ENCODE results near the gene PACS2.
A peak's percentile ranks its signal among the peaks of the same experiment; 100 is the strongest.
"Not testable (repeated sequence)": the region's sequence is repeated elsewhere in the genome, so short reads cannot be mapped to it uniquely, and the experiment has no call there.

Gene PACS2

DNA sequence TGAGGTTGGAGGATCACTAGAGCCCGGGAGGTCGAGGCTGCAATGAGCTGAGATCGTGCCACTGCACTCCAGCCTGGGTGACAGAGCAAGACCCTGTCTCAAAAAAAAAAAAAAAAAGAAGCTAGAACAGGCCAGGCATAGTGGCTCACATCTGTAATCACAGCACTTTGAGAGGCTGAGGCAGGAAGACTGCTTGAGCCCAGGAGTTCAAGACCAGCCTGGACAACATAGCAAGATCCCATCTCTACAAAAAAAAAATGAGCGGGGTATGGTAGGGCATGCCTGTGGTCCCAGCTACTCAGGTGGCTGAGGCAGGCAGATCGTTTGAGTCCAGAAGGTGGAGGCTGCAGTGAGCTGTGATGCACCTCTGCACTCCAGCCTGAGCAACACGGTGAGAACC lies 25.6 kb upstream of the PACS2 start:
- not testable (repeated sequence) for DNase-seq

- no peak for DNase-seq
Observed at GRCh38 chr14:105290621-105291346, 23.8 kb upstream of the PACS2 start.

DNA sequence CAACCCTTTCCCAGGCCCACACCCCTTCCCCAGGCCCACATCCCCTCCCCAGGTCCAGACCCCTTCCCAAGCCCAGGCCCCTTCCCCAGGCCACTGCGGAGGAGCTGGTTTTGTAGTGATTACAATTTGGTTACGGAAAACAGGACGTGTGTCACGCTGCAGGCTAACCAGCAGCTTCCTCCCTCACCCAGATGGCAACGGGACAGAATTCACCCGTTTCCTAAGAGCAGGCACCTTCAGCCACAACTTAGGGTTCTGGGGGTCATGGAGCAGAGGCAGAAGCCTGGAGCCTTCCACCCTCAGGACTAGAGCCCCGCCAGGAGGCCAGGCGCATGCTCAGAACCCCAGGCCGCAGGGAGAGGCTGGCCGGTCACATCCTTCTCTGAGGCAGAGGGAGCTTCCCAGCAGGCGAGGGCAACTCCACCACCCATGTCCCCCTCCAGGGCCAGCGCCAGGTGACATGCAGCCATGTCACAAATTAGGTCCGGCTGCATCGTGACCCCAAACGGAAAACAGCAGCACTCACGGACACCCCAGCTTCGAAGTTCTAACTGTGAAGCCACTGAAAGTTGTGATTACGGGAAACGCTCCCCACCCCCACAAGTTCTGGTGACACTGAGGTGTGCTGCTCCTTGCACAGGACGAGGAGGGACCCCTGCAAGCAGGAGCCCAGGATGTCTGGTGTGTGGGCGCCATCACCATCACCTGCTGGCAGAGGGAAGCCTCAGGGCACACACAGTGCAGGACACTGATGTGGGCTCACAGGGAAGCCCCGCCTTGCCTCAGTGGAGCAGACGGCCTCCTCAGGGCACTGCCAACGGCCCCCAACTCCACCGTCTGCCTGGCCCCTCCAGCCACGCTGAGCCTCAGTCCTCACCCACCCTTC lies 21.5 kb upstream of the PACS2 start:
- no peak for DNase-seq

DNA sequence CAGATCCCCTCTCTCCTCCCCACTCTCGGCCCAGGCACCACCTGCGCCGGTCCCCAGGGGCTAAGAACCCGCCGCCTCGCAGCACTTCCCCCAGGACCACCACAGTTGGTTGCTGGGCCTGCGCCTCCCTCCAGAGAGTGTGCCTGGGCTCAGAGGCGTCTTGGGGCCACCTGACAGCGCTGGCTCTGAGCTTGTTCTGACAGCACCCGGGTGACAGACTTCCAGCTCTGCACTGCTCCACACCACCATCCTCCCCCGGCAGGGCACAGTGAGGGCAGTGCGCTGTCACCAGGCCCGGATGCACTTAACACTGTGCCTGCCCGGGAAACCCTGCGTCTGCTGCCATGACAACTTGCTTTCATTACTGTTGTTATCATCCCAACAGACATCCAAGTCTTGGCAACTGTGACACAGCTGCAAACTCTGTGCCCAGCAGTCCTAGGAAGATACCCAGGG lies 20.4 kb upstream of the PACS2 start:
- peak; percentile 45 for DNase-seq

- DNase-seq, result not testable (repeated sequence)
Observed at GRCh38 chr14:105297311-105297710, 17.2 kb upstream of the PACS2 start.

DNA sequence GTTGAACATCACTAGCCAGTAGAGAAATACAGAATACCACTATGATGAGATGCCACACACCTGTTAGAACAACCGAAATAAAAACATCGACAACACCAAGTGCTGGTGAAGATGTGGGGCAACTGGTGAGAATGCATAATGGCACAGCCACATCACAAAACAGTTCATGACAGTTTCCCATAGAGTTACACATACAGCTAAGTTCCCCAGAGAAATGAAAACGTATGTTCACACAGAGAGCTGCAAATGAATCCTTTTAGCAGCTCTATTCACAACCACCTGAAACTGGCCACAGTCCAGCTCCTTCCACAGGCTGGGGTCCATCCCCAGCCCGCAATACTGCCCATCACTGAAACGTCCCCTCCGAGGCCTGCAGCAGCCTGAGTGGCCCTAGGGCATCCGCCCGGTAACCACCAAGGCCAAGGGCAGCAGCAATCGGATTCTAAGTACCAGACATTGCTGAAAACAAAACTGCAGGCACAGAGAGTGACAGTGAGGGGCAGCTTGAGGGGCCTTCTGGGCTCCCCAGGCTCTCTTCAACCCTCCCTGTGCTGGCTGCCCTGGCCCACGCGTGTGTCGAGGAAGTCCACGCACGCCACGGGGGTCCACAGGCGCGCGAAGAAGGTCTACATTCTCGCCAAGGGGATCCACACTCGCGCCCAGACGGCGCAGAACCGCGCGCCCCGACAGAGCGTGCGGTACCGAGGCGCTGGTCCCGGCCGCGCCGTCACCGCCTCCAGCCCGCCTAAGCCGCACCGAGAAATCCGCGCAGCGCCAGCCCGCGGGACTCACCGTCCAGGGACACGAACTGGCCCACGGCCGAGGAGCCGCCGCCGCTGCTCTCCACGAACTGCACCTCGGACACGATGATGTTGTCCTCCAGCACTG lies 14.7 kb upstream of the PACS2 start:
- DNase-seq, result no peak

DNA sequence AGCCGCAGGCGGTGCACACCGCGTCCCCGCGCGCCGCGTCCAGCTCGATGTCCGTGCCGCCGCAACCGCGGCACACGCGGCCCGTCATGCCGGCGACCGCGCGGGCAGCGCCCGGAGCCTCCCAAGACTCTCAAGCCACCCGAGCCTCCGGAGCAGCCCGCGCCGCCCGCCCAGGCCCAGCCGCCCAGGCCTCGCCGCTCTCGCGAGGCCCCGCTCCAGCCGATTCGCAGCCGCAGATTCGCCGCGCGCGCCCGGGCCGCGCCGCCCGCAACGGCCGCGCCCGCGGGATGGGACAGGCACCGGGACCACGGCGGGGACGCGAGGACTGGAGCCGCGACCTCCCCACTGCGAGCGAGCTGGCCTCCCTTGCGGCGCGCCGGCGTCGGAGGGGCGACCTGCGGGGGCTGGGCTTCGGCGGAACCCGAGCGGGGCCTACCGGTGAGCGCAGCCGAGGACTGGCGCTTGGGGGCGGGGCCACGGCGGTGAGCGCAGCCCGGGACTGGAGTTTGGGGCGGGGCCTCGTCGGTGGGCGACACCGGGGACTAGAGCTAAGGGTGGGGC lies 13.9 kb upstream of the PACS2 start, which contains the start of gene BRF1:
Gene BRF1 (minus strand): TSS at position 460 of the 561 bp plus-strand sequence. CDS start 372 bp downstream, at position 88.
- DNase-seq, result peak; percentile 85

DNA sequence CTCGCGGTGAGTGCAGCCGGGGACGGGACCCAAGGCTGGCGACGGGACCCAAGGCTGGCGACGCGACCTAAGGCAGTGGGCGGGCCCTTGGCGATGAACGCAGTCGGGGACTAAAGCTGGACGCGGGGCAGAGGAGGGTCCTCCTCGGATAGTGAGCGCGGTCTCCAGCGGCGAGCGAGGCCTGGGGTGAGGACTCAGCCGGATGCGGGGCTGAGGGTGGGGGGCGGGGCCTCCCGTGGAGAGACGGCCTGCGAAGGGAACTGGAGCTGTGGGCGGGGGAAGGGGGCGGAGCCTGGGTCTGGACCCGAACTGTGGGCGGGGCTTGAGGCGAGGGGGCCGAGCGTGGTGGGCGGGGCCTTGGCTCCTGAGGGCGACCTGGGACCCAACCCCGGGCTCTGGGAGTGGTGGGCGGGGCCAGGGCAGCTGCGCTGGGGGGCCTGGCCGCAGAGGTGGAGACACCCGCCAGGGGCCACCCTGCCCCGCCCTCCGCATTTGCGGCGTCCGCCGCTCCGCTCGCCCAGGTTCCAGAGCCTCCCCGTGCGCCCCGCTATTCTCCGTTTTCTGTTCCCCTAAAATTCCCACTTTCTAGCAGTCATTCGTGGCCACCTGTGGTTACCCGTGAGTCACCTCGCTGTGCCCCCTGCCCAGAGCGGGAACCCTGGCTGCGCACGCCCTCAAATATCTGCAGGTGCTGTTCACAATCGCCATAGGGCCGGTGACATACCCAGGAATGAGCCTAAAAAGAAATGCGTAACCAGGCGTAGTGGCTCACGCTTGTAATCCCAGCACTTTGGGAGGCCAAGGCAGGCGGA lies 13.2 kb upstream of the PACS2 start:
- peak; percentile 93 for DNase-seq

- not testable (repeated sequence) for DNase-seq
Observed at GRCh38 chr14:105301915-105302249, 12.7 kb upstream of the PACS2 start.

DNA sequence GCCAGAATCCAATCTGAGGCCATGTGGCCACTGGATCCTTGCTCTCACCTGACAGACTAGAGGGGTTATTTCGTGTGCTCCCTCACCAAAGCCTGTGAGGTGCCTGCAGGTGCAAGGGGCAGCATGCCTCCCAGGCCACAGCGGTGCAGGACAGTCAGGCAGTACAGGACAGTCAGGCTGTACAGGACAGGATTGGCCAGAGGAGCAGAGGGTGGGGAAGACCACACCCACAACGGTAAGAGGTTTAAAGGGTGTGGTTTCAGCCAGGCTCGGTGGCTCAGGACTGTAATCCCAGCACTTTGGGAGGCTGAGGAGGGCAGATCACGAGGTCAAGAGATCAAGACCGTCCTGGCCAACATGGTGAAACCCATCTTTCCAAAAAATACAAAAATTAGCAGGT lies 10.6 kb upstream of the PACS2 start:
- no peak for DNase-seq

- no peak for DNase-seq
Observed at GRCh38 chr14:105304565-105304964, 10.0 kb upstream of the PACS2 start.

DNA sequence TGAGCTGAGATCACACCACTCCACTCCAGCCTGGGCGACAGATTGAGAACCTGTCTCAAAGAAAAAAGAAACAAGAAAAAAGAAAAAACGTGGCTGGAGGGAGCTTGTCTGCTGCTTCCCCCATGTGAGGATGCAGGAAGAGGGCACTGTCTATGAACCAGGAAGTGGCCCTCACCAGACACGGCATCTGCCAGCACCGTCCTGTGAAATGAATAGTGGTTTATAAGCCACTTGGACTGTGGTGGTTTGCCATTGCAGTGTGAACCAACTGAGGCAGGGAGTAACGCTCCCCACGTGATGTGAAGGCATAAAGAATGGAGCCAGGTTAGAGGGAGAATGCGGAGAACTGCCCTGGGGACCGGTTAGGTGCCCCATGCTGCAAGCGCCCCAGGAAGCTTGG lies 9.2 kb upstream of the PACS2 start:
- no peak for DNase-seq

DNA sequence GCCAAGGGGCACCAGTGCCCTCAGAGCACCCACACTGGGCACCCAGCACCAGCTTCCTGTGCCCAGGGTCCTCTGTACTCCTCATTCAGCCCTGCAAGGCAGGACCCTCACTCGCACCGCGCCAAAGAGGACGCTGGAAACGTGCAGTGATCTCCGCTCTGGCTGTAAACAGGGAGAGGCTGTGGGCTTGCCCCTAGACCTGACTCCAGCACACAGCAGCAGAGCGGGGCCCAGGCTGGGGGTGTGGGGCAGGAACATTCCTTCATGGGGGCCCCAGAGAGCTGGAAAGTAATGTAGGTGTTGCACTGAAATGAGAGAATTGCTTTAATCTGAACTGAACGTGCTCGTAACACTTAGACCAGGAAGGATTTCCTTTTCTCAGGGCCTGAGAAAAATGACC lies 8.8 kb upstream of the PACS2 start:
- DNase-seq, result no peak

GRCh38 chr14:105307052-105307727 lies 7.4 kb upstream of the PACS2 start:
- no peak for DNase-seq

GRCh38 chr14:105309371-105309770 lies 5.2 kb upstream of the PACS2 start:
- no peak for DNase-seq

- no peak for DNase-seq
Observed at GRCh38 chr14:105311838-105312237, 2.7 kb upstream of the PACS2 start.

GRCh38 chr14:105312973-105313372 lies 1.6 kb upstream of the PACS2 start:
- peak; percentile 67 for DNase-seq

GRCh38 chr14:105313381-105314286 lies 914 bp upstream of the PACS2 start:
- DNase-seq, result peak; percentile 48

DNA sequence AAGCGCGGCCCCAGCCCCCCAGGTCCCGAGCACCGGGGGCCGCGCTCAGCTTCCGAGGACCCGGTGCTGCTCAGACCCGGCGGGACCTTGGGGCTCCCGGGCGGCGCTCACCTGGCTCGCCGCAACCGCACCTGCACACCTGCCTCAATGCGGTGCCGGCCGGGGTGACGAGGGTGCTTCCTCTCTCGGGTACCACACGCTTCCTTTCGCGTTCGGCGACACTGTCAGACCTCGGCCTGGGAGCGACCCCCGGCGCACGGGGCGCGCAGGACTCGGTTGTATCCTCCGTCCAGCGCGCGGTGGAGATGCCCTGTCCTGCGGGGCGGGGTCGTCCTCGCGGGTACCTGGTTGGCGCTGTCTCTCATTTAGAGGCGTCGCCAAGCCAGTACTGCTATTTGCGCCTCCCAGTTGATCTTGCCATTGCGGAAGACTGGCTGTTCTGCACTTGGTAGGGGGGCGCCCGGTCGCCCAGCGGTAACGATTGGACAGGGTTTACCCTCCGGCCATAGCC lies 718 bp downstream of the PACS2 start:
- DNase-seq, result no peak
